H1 (cell line): ENCODE measurements around the gene ARHGEF28. TPM values are rescaled to one million over a fixed set of nuclear protein-coding genes. Genes with fewer than 3 reads are reported as not detected.

Experiments used
- BCL11A ChIP-seq, 2 experiments: IDR thresholded peaks; one replicate each; pipeline ENCODE4 v1.6.1; 2011; ENCODE audit warnings: low read depth in 2 of 2, low read length in 2 of 2, mild to moderate bottlenecking in 2 of 2
- PHF8 ChIP-seq: fragments of 200-600 bp; sonication (generic); conservative IDR thresholded peaks from 2 replicates; pipeline ENCODE4 v1.7.1; 2012; ENCODE audit warnings: low read depth, mild to moderate bottlenecking, inconsistent platforms, low read length, moderate library complexity
- RFX5 ChIP-seq: IDR thresholded peaks from 2 replicates; pipeline ENCODE4 v1.6.1; 2011; ENCODE audit warnings: low read depth, low read length, improper control_type of control experiment, borderline replicate concordance
- SP2 ChIP-seq: IDR thresholded peaks from 2 replicates; pipeline ENCODE4 v1.6.1; 2012; ENCODE audit warnings: mild to moderate bottlenecking, low read length, inconsistent platforms
- TAF1 ChIP-seq: IDR thresholded peaks from 2 replicates; pipeline ENCODE4 v1.6.1; 2011; ENCODE audit warnings: mild to moderate bottlenecking, low read depth, low read length
- TAF7 ChIP-seq: optimal IDR thresholded peaks from 2 replicates; pipeline ENCODE3; 2011; ENCODE audit warnings: low read depth, mild to moderate bottlenecking, inconsistent platforms, low read length, moderate library complexity, borderline replicate concordance
- polyA plus RNA-seq, 7 experiments: library from polyadenylated mRNA; depleted of rRNA in 3 of 7; stranded (reverse) in 5 of 7; unstranded in 2 of 7; fragments of >200 nt in 5 of 7; fragments of 200-250 nt in 2 of 7; gene quantifications; 1 replicate in 5 of 7; 2 replicates in 1 of 7; 4 replicates in 1 of 7; pipeline versions ENCODE4 v1.2.1 to v1.2.3, GENCODE V29; 2011 to 2013; ENCODE audit warnings: missing spikeins in 2 of 7, mixed read lengths in 2 of 7
- total RNA-seq: library from RNA; stranded (reverse); fragmentation: NEBNext Ultra II Directional; extraction: Animal tissue kit (Norgen Biotek cat#: 25700); gene quantifications from 2 replicates; pipeline ENCODE4 v1.2.1, GENCODE V29; 2021

Gene ARHGEF28
- total and polyA plus RNA-seq, 2 of the 8 experiments (the other 6 are each of a cell fraction or from before 2014, with no cell fraction given): 0.33 to 1.0 TPM

DNA sequence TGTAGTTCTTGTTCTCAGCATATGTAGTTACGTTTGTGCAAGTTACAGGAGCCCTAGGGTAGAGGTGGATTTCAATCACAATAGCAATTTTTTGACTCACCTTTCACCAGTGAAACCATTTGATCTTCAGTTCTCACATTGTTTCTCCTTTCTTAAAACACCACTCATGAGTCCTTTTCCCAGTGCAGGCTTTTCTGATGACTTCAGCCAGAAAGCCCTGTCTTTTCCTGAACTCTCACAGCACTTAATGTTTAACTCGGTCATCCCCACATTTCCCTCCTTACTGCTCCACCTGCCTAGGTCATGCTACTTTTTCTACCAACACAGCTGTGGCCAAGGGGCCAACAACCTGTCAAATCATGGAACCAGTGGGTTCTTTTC is 37.9 kb downstream of the ARHGEF28 start (continued):
- TF ChIP-seq PHF8 (no peak), SP2 (no peak), BCL11A (IDR thresholded peaks at IDR 0.05; ENCODE audit: low read depth in 2 of 2, low read length in 2 of 2) (no peak), TAF1 (no peak), TAF7 (no peak), RFX5 (no peak)
